Hematopoietic multipotent progenitor cell treated with erythropoietin and hydrocortisone succinate and interleukin-3 and kit ligand, for 6 days (in vitro differentiated cells): ENCODE results near the gene NRM.
A peak's percentile ranks its signal among the peaks of the same experiment; 100 is the strongest.
"Not testable (repeated sequence)": the region's sequence is repeated elsewhere in the genome, so short reads cannot be mapped to it uniquely, and the experiment has no call there.

Experiments used
- DNase-seq: peaks from one replicate; pipeline ENCODE4 v3.0.0-alpha.2; 2015

The NRM gene

GRCh38 chr6:30687659-30688431 lies 2.9 kb downstream of the NRM start:
- no peak for DNase-seq

- DNase-seq, result peak; percentile 76
Observed at GRCh38 chr6:30686908-30687658, 3.7 kb downstream of the NRM start.

GRCh38 chr6:30686009-30686907 lies 4.5 kb downstream of the NRM start, which contains the start of gene PPP1R18:
TSS of gene PPP1R18 (minus strand) at chr6:30686645. CDS start at chr6:30686018, 627 bp downstream.
- DNase-seq, result peak; percentile 54

- DNase-seq, result peak; percentile 64
Observed at GRCh38 chr6:30685157-30686008, 5.4 kb downstream of the NRM start.

- peak; percentile 71 for DNase-seq
Observed at GRCh38 chr6:30684386-30685156, 6.2 kb downstream of the NRM start.

GRCh38 chr6:30683980-30684338 lies 6.8 kb downstream of the NRM start:
- peak; percentile 41 for DNase-seq

GRCh38 chr6:30683183-30683979 lies 7.4 kb downstream of the NRM start:
- DNase-seq, result no peak

- DNase-seq, result peak; percentile 93
Observed at GRCh38 chr6:30682143-30683117, 8.4 kb downstream of the NRM start.

- peak; percentile 14 for DNase-seq
Observed at GRCh38 chr6:30681766-30682142, 9.0 kb downstream of the NRM start.

GRCh38 chr6:30679765-30680535 lies 10.8 kb downstream of the NRM start:
- no peak for DNase-seq

GRCh38 chr6:30678964-30679726 lies 11.6 kb downstream of the NRM start:
- DNase-seq, result peak; percentile 89

GRCh38 chr6:30676660-30677285 lies 14.0 kb downstream of the NRM start:
- DNase-seq, result peak; percentile 35

- peak; percentile 99 for DNase-seq
Observed at GRCh38 chr6:30672445-30673253, 18.1 kb downstream of the NRM start, which contains the start of gene DHX16. TSS of gene DHX16 (minus strand) at chr6:30673006. CDS start at chr6:30672841, 165 bp downstream.

- DNase-seq, result peak; percentile 28
Observed at GRCh38 chr6:30670760-30671527, 19.8 kb downstream of the NRM start.

- DNase-seq, result not testable (repeated sequence)
Observed at GRCh38 chr6:30666300-30666699, 24.5 kb downstream of the NRM start.
